Esophagus squamous epithelium (tissue), 4 donors: ENCODE results near the gene DLGAP1.

ENCODE experiments used
- POLR2A ChIP-seq, 4 donors: fragments of 450-650 bp; IDR thresholded peaks; one replicate each; pipeline ENCODE4 v1.6.1; 2017; ENCODE audit warnings: antibody characterized with exemption in 4 of 4, mild to moderate bottlenecking in 4 of 4, moderate library complexity in 3 of 4
- TF ChIP-seq, protein P1 (sequence below), 6 experiments: fragments of 450-650 bp in 4 of 6; fragments of 200-600 bp in 2 of 6; sonication (generic) in 2 of 6; IDR thresholded peaks; one replicate each; pipeline ENCODE4 v1.5.1; 2016 to 2019; ENCODE audit warnings: antibody characterized with exemption in 6 of 6, mild to moderate bottlenecking in 4 of 6, moderate library complexity in 4 of 6

DNA sequence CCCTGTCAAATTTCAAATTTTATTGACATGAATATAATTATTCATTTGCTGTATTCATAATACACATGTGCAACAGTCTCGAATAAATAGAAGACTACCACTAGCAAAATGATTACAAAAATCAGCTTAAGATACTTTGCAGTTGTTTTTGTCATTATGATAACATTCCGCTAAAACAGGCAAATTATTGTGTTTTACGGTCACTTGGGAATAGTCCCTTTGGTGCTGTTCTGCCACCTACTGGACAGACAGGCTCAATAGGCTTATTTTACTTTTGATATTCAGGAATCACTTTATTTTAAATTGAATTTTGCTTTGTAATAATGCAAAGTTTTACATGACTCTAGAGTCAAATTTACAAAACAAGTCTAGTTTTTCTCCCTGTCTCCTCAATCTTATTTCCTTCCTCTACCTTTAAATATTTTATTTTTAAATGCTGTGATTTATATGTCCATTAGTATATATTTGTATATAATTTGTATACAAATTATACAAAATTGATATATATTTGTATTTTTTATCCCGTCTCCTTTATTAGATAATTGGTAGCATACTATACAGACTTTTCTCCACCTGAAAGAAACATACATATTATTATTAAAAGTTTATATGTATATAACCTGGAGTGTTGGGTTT is 456.3 kb downstream of the DLGAP1 start:
- TF ChIP-seq, protein P1, sequence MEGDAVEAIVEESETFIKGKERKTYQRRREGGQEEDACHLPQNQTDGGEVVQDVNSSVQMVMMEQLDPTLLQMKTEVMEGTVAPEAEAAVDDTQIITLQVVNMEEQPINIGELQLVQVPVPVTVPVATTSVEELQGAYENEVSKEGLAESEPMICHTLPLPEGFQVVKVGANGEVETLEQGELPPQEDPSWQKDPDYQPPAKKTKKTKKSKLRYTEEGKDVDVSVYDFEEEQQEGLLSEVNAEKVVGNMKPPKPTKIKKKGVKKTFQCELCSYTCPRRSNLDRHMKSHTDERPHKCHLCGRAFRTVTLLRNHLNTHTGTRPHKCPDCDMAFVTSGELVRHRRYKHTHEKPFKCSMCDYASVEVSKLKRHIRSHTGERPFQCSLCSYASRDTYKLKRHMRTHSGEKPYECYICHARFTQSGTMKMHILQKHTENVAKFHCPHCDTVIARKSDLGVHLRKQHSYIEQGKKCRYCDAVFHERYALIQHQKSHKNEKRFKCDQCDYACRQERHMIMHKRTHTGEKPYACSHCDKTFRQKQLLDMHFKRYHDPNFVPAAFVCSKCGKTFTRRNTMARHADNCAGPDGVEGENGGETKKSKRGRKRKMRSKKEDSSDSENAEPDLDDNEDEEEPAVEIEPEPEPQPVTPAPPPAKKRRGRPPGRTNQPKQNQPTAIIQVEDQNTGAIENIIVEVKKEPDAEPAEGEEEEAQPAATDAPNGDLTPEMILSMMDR (IDR thresholded peaks at IDR 0.05): peak in 5 of 6 experiments; percentile 36 to 66 (median 51)
- no peak for TF ChIP-seq POLR2A (IDR thresholded peaks at IDR 0.05)
